HepG2 (cell line): ENCODE measurements around the gene CPNE2. TPM values are rescaled to one million over a fixed set of nuclear protein-coding genes. Genes with fewer than 3 reads are reported as not detected.
"Not testable (repeated sequence)": the region's sequence is repeated elsewhere in the genome, so short reads cannot be mapped to it uniquely, and the experiment has no call there.

Source experiments
- ATAC-seq: fragments of 200-7000 bp; cut with Tn5 transposase; 3 replicates; pipeline ENCODE4 v1.9.1; 2020; ENCODE audit warnings: mild to moderate bottlenecking, moderate library complexity
- BruUV-seq: library from RNA; stranded (reverse); fragments of 400-500 nt; replicated peaks from 2 replicates; lab custom pipeline; 2021; lab: Mats Ljungman, UMichigan
- CTCF ChIA-PET: fragments of 300-600 bp; formaldehyde crosslinking; extraction: SDS; loops from one replicate; lab custom pipeline; 2021; ENCODE audit warnings: low total read pairs, inconsistent platforms, low intra/inter-chr PET ratio; lab: Yijun Ruan, JAX
- POLR2A ChIA-PET: fragments of 350-600 bp; sonication (Branson Sonifier 250); formaldehyde crosslinking; loops from one replicate; lab custom pipeline; 2020; ENCODE audit warnings: antibody characterized with exemption, inconsistent platforms; lab: Yijun Ruan, JAX
- DNase-seq: peaks from one replicate; pipeline ENCODE4 v3.0.0-alpha.2; 2015; ENCODE audit warnings: low spot score
- FAIRE-seq: peaks from 3 replicates; lab custom pipeline; 2011; peaks lifted over from hg19 to GRCh38; lab: Jason Lieb, UNC
- H2AFZ ChIP-seq: one replicate; pipeline ENCODE4 v1.6.1; 2011; ENCODE audit warnings: low read length, inconsistent platforms
- H3K27ac ChIP-seq: fragments of 300-600 bp; 3 replicates; pipeline ENCODE4 v1.8.0; 2011; ENCODE audit warnings: mixed run types, mild to moderate bottlenecking, mixed read lengths, low read length, inconsistent platforms; ENCODE audit not compliant: insufficient read depth; ENCODE audit errors: extremely low read length
- H3K27me3 ChIP-seq, 2 experiments: fragments of 200-600 bp in 1 of 2; 2 replicates in 1 of 2; 3 replicates in 1 of 2; pipeline versions ENCODE4 v1.6.0 to v1.8.0; 2011; ENCODE audit warnings: low read length in 2 of 2, mild to moderate bottlenecking in 2 of 2, moderate library complexity in 2 of 2, inconsistent platforms in 1 of 2; ENCODE audit not compliant: insufficient read depth in 2 of 2, control insufficient read depth in 1 of 2
- H3K36me3 ChIP-seq, 2 experiments: fragments of 200-600 bp in 1 of 2; replicated peaks in 1 of 2; 2 replicates in 1 of 2; 3 replicates in 1 of 2; pipeline versions ENCODE4 v1.5.1 to v1.8.0; 2011; ENCODE audit warnings: low read length in 2 of 2, inconsistent platforms in 1 of 2; ENCODE audit not compliant: insufficient read depth in 2 of 2, control insufficient read depth in 1 of 2
- H3K4me1 ChIP-seq: 2 replicates; pipeline ENCODE4 v1.5.1; 2012; ENCODE audit warnings: low read length, inconsistent platforms; ENCODE audit not compliant: insufficient read depth
- H3K4me2 ChIP-seq: 2 replicates; pipeline ENCODE4 v1.6.0; 2011; ENCODE audit warnings: low read depth, low read length, inconsistent platforms
- H3K4me3 ChIP-seq, 3 experiments: fragments of 200-600 bp in 1 of 3; sonication (generic), shearing (Covaris generic) in 1 of 3; replicated peaks in 1 of 3; 2 replicates each; pipeline ENCODE4 v1.5.1; 2011 to 2016; ENCODE audit warnings: low read length in 3 of 3, inconsistent platforms in 2 of 3, low read depth in 2 of 3, mild to moderate bottlenecking in 2 of 3, control low read depth in 1 of 3, mixed read lengths in 1 of 3; ENCODE audit not compliant: insufficient read depth in 1 of 3
- H3K79me2 ChIP-seq: one replicate; pipeline ENCODE4 v1.6.1; 2011; ENCODE audit warnings: low read length, inconsistent platforms; ENCODE audit not compliant: insufficient read depth
- H3K9ac ChIP-seq: 2 replicates; pipeline ENCODE4 v1.6.0; 2011; ENCODE audit warnings: mild to moderate bottlenecking, low read depth, low read length, inconsistent platforms; ENCODE audit not compliant: insufficient read depth
- H3K9me3 ChIP-seq: 2 replicates; pipeline ENCODE4 v1.5.1; 2012; ENCODE audit warnings: mild to moderate bottlenecking, low read length
- H4K20me1 ChIP-seq: 2 replicates; pipeline ENCODE4 v1.6.0; 2011; ENCODE audit warnings: inconsistent platforms, mild to moderate bottlenecking, low read length, moderate library complexity; ENCODE audit not compliant: insufficient read depth
- DR1 ChIP-seq: sonication (generic); formaldehyde crosslinking; IDR thresholded peaks from 2 replicates; pipeline ENCODE4 v1.8.0; 2021; ENCODE audit warnings: mild to moderate bottlenecking, missing genetic modification reagents, inconsistent platforms
- FOSL2 ChIP-seq: sonication (generic); formaldehyde crosslinking; IDR thresholded peaks from 2 replicates; pipeline ENCODE4 v1.4.0; 2020; ENCODE audit warnings: missing genetic modification reagents
- STAT6 ChIP-seq: sonication (generic); formaldehyde crosslinking; IDR thresholded peaks from 2 replicates; pipeline ENCODE4 v1.4.0; 2020; ENCODE audit warnings: missing genetic modification reagents, mild to moderate bottlenecking, borderline replicate concordance
- TEAD2 ChIP-seq: sonication (generic); formaldehyde crosslinking; IDR thresholded peaks from 2 replicates; pipeline ENCODE4 v1.9.0; 2021; ENCODE audit warnings: missing genetic modification reagents
- U2AF2 ChIP-seq: fragments of 200-400 bp; formaldehyde crosslinking; IDR thresholded peaks from 2 replicates; pipeline ENCODE4 v1.6.1; 2017; ENCODE audit warnings: low read depth, mild to moderate bottlenecking, low read length
- ZMYM2 ChIP-seq: sonication (generic); formaldehyde crosslinking; IDR thresholded peaks from 2 replicates; pipeline ENCODE4 v1.8.0; 2022; ENCODE audit warnings: mild to moderate bottlenecking, missing genetic modification reagents
- ZNF460 ChIP-seq: sonication (generic); formaldehyde crosslinking; IDR thresholded peaks from 2 replicates; pipeline ENCODE4 v1.5.1; 2020; ENCODE audit warnings: missing genetic modification reagents, mild to moderate bottlenecking, borderline replicate concordance
- WGBS: methylation state at CpG from one replicate; pipeline ENCODE4 v1.1.6; 2017; ENCODE audit warnings: low lambda C conversion rate; 5-methylcytosine and 5-hydroxymethylcytosine counted together
- in situ Hi-C: cut with HindIII; loops from 2 replicates; pipeline ENCODE4 v1.10.0; 2017; ENCODE audit warnings: low pct_unique_long_range_greater_than_20kb; ENCODE audit not compliant: extremely low pct_ligation_motif_present
- intact Hi-C: fragments of 100-400 bp; cut with micrococcal nuclease; formaldehyde crosslinking; loops from one replicate; pipeline ENCODE4 v1.10.0; 2022; ENCODE audit not compliant: unreplicated experiment
- polyA plus RNA-seq, 8 experiments: library from polyadenylated mRNA; depleted of rRNA in 3 of 8; stranded (reverse) in 7 of 8; unstranded in 1 of 8; fragments of >200 nt; fragmentation: Illumina TruSeq in 4 of 8; extraction: Trizol in 4 of 8; gene quantifications; 2 replicates each; pipeline versions ENCODE4 v1.2.1 to v1.2.3, GENCODE V29; 2011 to 2016; ENCODE audit warnings: low read depth in 4 of 8, missing spikeins in 1 of 8, mixed read lengths in 1 of 8; ENCODE audit not compliant: insufficient read depth in 1 of 8
- total RNA-seq, 5 experiments: library from RNA; depleted of rRNA; stranded (reverse); fragments of >200 nt; fragmentation: Illumina TruSeq; extraction: Trizol; gene quantifications; 2 replicates each; pipeline ENCODE4 v1.2.3, GENCODE V29; 2016; ENCODE audit warnings: low read depth in 1 of 5
- TF ChIP-seq, protein P1 (sequence below): sonication (generic); formaldehyde crosslinking; IDR thresholded peaks from 2 replicates; pipeline ENCODE4 v1.5.0; 2020; ENCODE audit warnings: mild to moderate bottlenecking, missing genetic modification reagents

CPNE2 gene
- total and polyA plus RNA-seq, 2 of the 13 experiments (the other 11 are each of a cell fraction or from before 2014, with no cell fraction given): 10.6 to 23.3 TPM

GRCh38 chr16:57189527-57189926, 97.1 kb downstream of the CPNE2 start:
- H2AFZ ChIP-seq, BruUV-seq, POLR2A ChIA-PET, H3K36me3 ChIP-seq, ATAC-seq, H3K4me3 ChIP-seq, H3K27me3 ChIP-seq, H3K9ac ChIP-seq, CTCF ChIA-PET, FAIRE-seq, DNase-seq, H3K27ac ChIP-seq, H3K9me3 ChIP-seq: not testable (repeated sequence)
- H3K79me2 ChIP-seq: peaks cover 93% of the 10 kb centered on the region
- peaks cover 64% of the 10 kb centered on the region for H3K4me1 ChIP-seq
- H3K4me2 ChIP-seq: peak overlapping the region; percentile 76; the same call in 1 of the 2 replicates
- H4K20me1 ChIP-seq: peaks cover 32% of the 10 kb centered on the region
- TF ChIP-seq, protein P1, sequence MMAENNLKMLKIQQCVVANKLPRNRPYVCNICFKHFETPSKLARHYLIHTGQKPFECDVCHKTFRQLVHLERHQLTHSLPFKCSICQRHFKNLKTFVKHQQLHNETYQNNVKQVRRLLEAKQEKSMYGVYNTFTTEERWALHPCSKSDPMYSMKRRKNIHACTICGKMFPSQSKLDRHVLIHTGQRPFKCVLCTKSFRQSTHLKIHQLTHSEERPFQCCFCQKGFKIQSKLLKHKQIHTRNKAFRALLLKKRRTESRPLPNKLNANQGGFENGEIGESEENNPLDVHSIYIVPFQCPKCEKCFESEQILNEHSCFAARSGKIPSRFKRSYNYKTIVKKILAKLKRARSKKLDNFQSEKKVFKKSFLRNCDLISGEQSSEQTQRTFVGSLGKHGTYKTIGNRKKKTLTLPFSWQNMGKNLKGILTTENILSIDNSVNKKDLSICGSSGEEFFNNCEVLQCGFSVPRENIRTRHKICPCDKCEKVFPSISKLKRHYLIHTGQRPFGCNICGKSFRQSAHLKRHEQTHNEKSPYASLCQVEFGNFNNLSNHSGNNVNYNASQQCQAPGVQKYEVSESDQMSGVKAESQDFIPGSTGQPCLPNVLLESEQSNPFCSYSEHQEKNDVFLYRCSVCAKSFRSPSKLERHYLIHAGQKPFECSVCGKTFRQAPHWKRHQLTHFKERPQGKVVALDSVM (CRISPR knock-in tag): peak; percentile 51; the same call in 1 of the 2 replicates
- TF ChIP-seq ZMYM2 (CRISPR knock-in tag): 0 out of 2 replicates have a peak, but pooled peaks have one; percentile 50
- TF ChIP-seq ZNF460 (CRISPR knock-in tag): peak; percentile 94
- intact Hi-C loops (loop anchor here (5.0 kb wide), 2 partner anchors 93 to 108 kb away; partner anchors contain the start of gene PLLP), in situ Hi-C loops (loop anchor here (5.0 kb wide), 1 partner anchor 93 kb away; the partner anchor contains the start of gene PLLP)
- WGBS: 96% methylated on average over 4 of the region's 4 CpGs

- in situ Hi-C loops (no loop called here), intact Hi-C loops (no loop called here)
- DNase-seq: no peak
- 100% methylated on average over 2 of the region's 2 CpGs for WGBS
- peak overlapping the region; percentile 8 for H3K27ac ChIP-seq
- no peak overlapping the region for H2AFZ ChIP-seq
- POLR2A ChIA-PET: no interaction called here
- H3K27me3 ChIP-seq: no peaks in the 10 kb centered on the region; a peak in 2 of 5 replicates
- no TSS peak for BruUV-seq
- no peak for ATAC-seq
- H3K9me3 ChIP-seq: no peaks in the 10 kb centered on the region
- no peak overlapping the region for H3K4me3 ChIP-seq
- H3K4me2 ChIP-seq: peak overlapping the region; percentile 20; the same call in 1 of the 2 replicates
- CTCF ChIA-PET: no interaction called here
- H3K4me1 ChIP-seq: peaks cover 67% of the 10 kb centered on the region
- peaks cover 92% of the 10 kb centered on the region for H3K79me2 ChIP-seq
- H3K9ac ChIP-seq: no peak overlapping the region
- H3K36me3 ChIP-seq: peaks cover 2 to 8% of the 10 kb centered on the region in 2 experiments; a peak in 4 of 5 replicates
- peaks cover 37% of the 10 kb centered on the region for H4K20me1 ChIP-seq
- no peak for FAIRE-seq
- TF ChIP-seq FOSL2 (no peak), TEAD2 (CRISPR knock-in tag) (no peak), U2AF2 (no peak), DR1 (no peak), STAT6 (CRISPR knock-in tag) (no peak)
- TF ChIP-seq, protein P1 (CRISPR knock-in tag): no peak
Observed at GRCh38 chr16:57190136-57190535, 97.8 kb downstream of the CPNE2 start.
